Measurements from ENCODE around the gene NOC2L.

Gene NOC2L

DNA sequence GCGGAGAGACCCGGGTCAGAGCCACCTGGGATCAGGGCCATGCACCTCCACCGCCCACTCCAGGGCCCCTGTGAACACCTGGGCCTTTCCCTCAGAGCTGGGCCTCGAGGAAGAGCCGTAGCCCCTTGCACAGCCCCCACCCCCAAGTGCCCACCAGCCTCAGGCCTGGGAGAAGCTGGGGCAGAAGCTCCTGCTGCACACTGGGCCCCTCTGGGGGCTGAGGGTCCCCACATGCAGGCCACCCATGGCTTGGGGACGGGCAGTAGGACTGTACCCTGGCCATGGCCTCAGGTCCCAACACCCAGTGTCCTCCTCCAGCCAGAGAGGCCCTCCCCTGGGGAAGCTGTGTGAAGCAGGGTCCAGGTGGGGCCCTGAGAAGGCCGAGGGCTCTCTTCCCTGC lies 6.5 kb downstream of the NOC2L start:
- DNase-seq (ENCODE audit: low read depth in 1 of 2, low spot score in 1 of 2) = no peak
- H3K27me3 ChIP-seq (ENCODE audit: insufficient read depth, poor library complexity, severe bottlenecking) = no peaks in the 10 kb centered on the region
- TF ChIP-seq, protein P1, sequence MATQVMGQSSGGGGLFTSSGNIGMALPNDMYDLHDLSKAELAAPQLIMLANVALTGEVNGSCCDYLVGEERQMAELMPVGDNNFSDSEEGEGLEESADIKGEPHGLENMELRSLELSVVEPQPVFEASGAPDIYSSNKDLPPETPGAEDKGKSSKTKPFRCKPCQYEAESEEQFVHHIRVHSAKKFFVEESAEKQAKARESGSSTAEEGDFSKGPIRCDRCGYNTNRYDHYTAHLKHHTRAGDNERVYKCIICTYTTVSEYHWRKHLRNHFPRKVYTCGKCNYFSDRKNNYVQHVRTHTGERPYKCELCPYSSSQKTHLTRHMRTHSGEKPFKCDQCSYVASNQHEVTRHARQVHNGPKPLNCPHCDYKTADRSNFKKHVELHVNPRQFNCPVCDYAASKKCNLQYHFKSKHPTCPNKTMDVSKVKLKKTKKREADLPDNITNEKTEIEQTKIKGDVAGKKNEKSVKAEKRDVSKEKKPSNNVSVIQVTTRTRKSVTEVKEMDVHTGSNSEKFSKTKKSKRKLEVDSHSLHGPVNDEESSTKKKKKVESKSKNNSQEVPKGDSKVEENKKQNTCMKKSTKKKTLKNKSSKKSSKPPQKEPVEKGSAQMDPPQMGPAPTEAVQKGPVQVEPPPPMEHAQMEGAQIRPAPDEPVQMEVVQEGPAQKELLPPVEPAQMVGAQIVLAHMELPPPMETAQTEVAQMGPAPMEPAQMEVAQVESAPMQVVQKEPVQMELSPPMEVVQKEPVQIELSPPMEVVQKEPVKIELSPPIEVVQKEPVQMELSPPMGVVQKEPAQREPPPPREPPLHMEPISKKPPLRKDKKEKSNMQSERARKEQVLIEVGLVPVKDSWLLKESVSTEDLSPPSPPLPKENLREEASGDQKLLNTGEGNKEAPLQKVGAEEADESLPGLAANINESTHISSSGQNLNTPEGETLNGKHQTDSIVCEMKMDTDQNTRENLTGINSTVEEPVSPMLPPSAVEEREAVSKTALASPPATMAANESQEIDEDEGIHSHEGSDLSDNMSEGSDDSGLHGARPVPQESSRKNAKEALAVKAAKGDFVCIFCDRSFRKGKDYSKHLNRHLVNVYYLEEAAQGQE (IDR thresholded peaks at IDR 0.05; ENCODE audit: insufficient replicate concordance, low read depth) = no peak
- TF ChIP-seq SPI1 (IDR thresholded peaks at IDR 0.05; ENCODE audit: borderline replicate concordance, low read depth) (no peak), POLR2AphosphoS5 (IDR thresholded peaks at IDR 0.05; ENCODE audit: low read depth) (no peak; the same call in 1 of the 2 replicates), GABPA (IDR thresholded peaks at IDR 0.05; ENCODE audit: low read depth) (no peak)
- TF ChIP-seq, protein P2, sequence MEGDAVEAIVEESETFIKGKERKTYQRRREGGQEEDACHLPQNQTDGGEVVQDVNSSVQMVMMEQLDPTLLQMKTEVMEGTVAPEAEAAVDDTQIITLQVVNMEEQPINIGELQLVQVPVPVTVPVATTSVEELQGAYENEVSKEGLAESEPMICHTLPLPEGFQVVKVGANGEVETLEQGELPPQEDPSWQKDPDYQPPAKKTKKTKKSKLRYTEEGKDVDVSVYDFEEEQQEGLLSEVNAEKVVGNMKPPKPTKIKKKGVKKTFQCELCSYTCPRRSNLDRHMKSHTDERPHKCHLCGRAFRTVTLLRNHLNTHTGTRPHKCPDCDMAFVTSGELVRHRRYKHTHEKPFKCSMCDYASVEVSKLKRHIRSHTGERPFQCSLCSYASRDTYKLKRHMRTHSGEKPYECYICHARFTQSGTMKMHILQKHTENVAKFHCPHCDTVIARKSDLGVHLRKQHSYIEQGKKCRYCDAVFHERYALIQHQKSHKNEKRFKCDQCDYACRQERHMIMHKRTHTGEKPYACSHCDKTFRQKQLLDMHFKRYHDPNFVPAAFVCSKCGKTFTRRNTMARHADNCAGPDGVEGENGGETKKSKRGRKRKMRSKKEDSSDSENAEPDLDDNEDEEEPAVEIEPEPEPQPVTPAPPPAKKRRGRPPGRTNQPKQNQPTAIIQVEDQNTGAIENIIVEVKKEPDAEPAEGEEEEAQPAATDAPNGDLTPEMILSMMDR (IDR thresholded peaks at IDR 0.05; ENCODE audit: insufficient read depth, low read length) = no peak
- no peak overlapping the region for H3K4me3 ChIP-seq (replicated peaks; ENCODE audit: insufficient read depth, low read length)
- no peak overlapping the region for H3K27ac ChIP-seq (replicated peaks)

DNA sequence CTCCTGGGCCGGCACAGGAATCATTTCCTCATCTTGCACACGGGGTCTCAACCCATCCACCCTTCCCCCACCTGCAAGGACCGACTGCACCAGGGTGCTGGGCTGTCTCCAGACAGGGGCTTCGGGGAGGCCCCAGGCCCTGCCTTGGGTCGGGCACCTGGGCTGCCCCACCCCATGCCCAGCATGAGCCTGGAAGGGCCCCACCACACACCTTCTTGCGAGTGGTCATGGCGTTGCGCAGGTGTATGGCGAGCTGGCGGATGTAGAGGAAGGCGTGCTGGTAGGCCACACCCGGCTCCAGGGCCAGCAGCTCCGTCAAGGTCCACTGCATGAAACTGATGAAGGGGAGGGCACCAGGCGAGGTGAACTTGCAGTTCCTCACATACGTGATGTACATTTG lies 6.9 kb downstream of the NOC2L start:
- no peak overlapping the region for H3K4me3 ChIP-seq (replicated peaks; ENCODE audit: insufficient read depth, low read length)
- no peaks in the 10 kb centered on the region for H3K27me3 ChIP-seq (ENCODE audit: insufficient read depth, poor library complexity, severe bottlenecking)
- TF ChIP-seq POLR2AphosphoS5 (IDR thresholded peaks at IDR 0.05; ENCODE audit: low read depth) (no peak), SPI1 (IDR thresholded peaks at IDR 0.05; ENCODE audit: borderline replicate concordance, low read depth) (no peak), GABPA (IDR thresholded peaks at IDR 0.05; ENCODE audit: low read depth) (no peak)
- TF ChIP-seq, protein P1 (IDR thresholded peaks at IDR 0.05; ENCODE audit: insufficient replicate concordance, low read depth) = no peak
- TF ChIP-seq, protein P2 (IDR thresholded peaks at IDR 0.05; ENCODE audit: insufficient read depth, low read length) = no peak
- DNase-seq (ENCODE audit: low read depth in 1 of 2, low spot score in 1 of 2) = no peak
- no peak overlapping the region for H3K27ac ChIP-seq (replicated peaks)

DNA sequence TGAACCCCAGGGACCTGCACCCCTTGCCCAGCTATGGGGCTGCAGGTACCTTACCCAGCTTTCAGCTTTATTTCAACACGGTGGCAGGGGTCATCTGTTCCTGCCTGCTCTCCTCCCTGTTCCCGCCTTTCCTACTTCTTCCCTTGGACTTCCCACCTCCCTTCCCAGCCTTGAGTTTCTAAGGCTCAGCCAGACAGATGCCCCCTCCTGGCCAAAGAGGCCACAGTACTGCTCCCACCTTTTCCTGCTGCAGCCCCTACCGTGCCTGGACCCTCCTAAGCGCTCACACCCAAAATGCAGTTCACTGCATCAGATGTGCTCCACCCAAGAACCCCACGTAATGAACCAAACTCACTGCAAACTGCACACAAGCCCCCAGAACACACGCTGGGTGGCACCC lies 7.7 kb downstream of the NOC2L start:
- DNase-seq (ENCODE audit: low read depth in 1 of 2, low spot score in 1 of 2) = no peak
- TF ChIP-seq SPI1 (IDR thresholded peaks at IDR 0.05; ENCODE audit: borderline replicate concordance, low read depth) (no peak), GABPA (IDR thresholded peaks at IDR 0.05; ENCODE audit: low read depth) (no peak), POLR2AphosphoS5 (IDR thresholded peaks at IDR 0.05; ENCODE audit: low read depth) (no peak)
- TF ChIP-seq, protein P1 (IDR thresholded peaks at IDR 0.05; ENCODE audit: insufficient replicate concordance, low read depth) = no peak
- TF ChIP-seq, protein P2 (IDR thresholded peaks at IDR 0.05; ENCODE audit: insufficient read depth, low read length) = no peak
- no peak overlapping the region for H3K4me3 ChIP-seq (replicated peaks; ENCODE audit: insufficient read depth, low read length)
- H3K27me3 ChIP-seq (ENCODE audit: insufficient read depth, poor library complexity, severe bottlenecking) = no peaks in the 10 kb centered on the region
- no peak overlapping the region for H3K27ac ChIP-seq (replicated peaks)
